Skeletal muscle satellite cell (primary cell): Measurements from ENCODE around the gene GBP1.
"Not testable (repeated sequence)": the region's sequence is repeated elsewhere in the genome, so short reads cannot be mapped to it uniquely, and the experiment has no call there.

Experiments
- H3K27me3 ChIP-seq: 2 replicates; pipeline ENCODE4 v1.7.0; 2013; ENCODE audit warnings: low read length; ENCODE audit not compliant: control insufficient read depth, insufficient read depth
- H3K36me3 ChIP-seq: 2 replicates; pipeline ENCODE4 v1.7.0; 2013; ENCODE audit warnings: mild to moderate bottlenecking, control low read depth, low read length; ENCODE audit not compliant: insufficient read depth
- H3K4me1 ChIP-seq: 2 replicates; pipeline ENCODE4 v1.7.0; 2013; ENCODE audit warnings: low read length; ENCODE audit not compliant: control insufficient read depth, insufficient read depth
- H3K4me2 ChIP-seq: 2 replicates; pipeline ENCODE4 v1.7.0; 2013; ENCODE audit warnings: mild to moderate bottlenecking, low read length
- H3K4me3 ChIP-seq: 2 replicates; pipeline ENCODE4 v1.7.0; 2013; ENCODE audit warnings: low read length
- H3K9ac ChIP-seq: 2 replicates; pipeline ENCODE4 v1.7.0; 2013; ENCODE audit warnings: mild to moderate bottlenecking, low read depth, low read length, moderate library complexity
- H3K9me3 ChIP-seq: replicated peaks from 2 replicates; pipeline ENCODE4 v1.7.0; 2013; ENCODE audit warnings: mild to moderate bottlenecking, control low read depth, low read length

Gene GBP1

GRCh38 chr1:89087241-89087640 is 22.2 kb upstream of the GBP1 start:
- no peak overlapping the region for H3K4me3 ChIP-seq
- no peaks in the 10 kb centered on the region for H3K27me3 ChIP-seq
- H3K36me3 ChIP-seq = no peaks in the 10 kb centered on the region
- no peaks in the 10 kb centered on the region for H3K4me1 ChIP-seq
- H3K9me3 ChIP-seq = no peaks in the 10 kb centered on the region
- no peak overlapping the region for H3K9ac ChIP-seq
- H3K4me2 ChIP-seq = no peak overlapping the region

GRCh38 chr1:89085781-89086180 is 20.8 kb upstream of the GBP1 start:
- Histone ChIP-seq H3K4me1 (no peaks in the 10 kb centered on the region), H3K9ac (no peak overlapping the region), H3K9me3 (no peaks in the 10 kb centered on the region), H3K36me3 (no peaks in the 10 kb centered on the region), H3K4me3 (no peak overlapping the region), H3K27me3 (no peaks in the 10 kb centered on the region), H3K4me2 (no peak overlapping the region)

- H3K27me3 ChIP-seq = no peaks in the 10 kb centered on the region
- no peaks in the 10 kb centered on the region for H3K36me3 ChIP-seq
- H3K4me1 ChIP-seq = no peaks in the 10 kb centered on the region
- H3K4me2 ChIP-seq = no peak overlapping the region
- no peak overlapping the region for H3K9ac ChIP-seq
- H3K9me3 ChIP-seq = no peaks in the 10 kb centered on the region
- H3K4me3 ChIP-seq = no peak overlapping the region
Measured at GRCh38 chr1:89081005-89081404, 16.0 kb upstream of the GBP1 start.

- not testable (repeated sequence) for H3K27me3 ChIP-seq, H3K4me2 ChIP-seq, H3K9me3 ChIP-seq, H3K9ac ChIP-seq, H3K4me1 ChIP-seq, H3K4me3 ChIP-seq, H3K36me3 ChIP-seq
Measured at GRCh38 chr1:89080068-89080467, 15.1 kb upstream of the GBP1 start.

- not testable (repeated sequence) for H3K4me2 ChIP-seq, H3K36me3 ChIP-seq, H3K9me3 ChIP-seq, H3K27me3 ChIP-seq, H3K4me1 ChIP-seq, H3K4me3 ChIP-seq, H3K9ac ChIP-seq
Measured at GRCh38 chr1:89072466-89073065, 7.6 kb upstream of the GBP1 start.

GRCh38 chr1:89070509-89070908 is 5.5 kb upstream of the GBP1 start:
- Histone ChIP-seq H3K4me1 (peaks cover 15% of the 10 kb centered on the region), H3K4me2 (peak overlapping the region; percentile 77), H3K36me3 (no peaks in the 10 kb centered on the region), H3K9me3 (no peaks in the 10 kb centered on the region), H3K27me3 (no peaks in the 10 kb centered on the region), H3K9ac (peak overlapping the region; percentile 72), H3K4me3 (peak overlapping the region; percentile 61)

- H3K4me1 ChIP-seq = peaks cover 17% of the 10 kb centered on the region
- H3K4me3 ChIP-seq = peak overlapping the region; percentile 61
- H3K36me3 ChIP-seq = no peaks in the 10 kb centered on the region
- H3K4me2 ChIP-seq = peak overlapping the region; percentile 77
- peak overlapping the region; percentile 72 for H3K9ac ChIP-seq
- H3K27me3 ChIP-seq = no peaks in the 10 kb centered on the region
- H3K9me3 ChIP-seq = no peaks in the 10 kb centered on the region
Measured at GRCh38 chr1:89069951-89070350, 4.9 kb upstream of the GBP1 start.

GRCh38 chr1:89068291-89068690 is 3.3 kb upstream of the GBP1 start:
- Histone ChIP-seq H3K9ac (no peak overlapping the region), H3K9me3 (no peaks in the 10 kb centered on the region), H3K36me3 (no peaks in the 10 kb centered on the region), H3K4me2 (no peak overlapping the region), H3K4me3 (no peak overlapping the region), H3K4me1 (peaks cover 25% of the 10 kb centered on the region), H3K27me3 (no peaks in the 10 kb centered on the region)

GRCh38 chr1:89064632-89065031 is 376 bp downstream of the GBP1 start:
- H3K9me3 ChIP-seq = no peaks in the 10 kb centered on the region
- H3K4me3 ChIP-seq = peak overlapping the region; percentile 66
- H3K27me3 ChIP-seq = no peaks in the 10 kb centered on the region
- H3K4me2 ChIP-seq = peak overlapping the region; percentile 89
- no peaks in the 10 kb centered on the region for H3K36me3 ChIP-seq
- peak overlapping the region; percentile 73 for H3K9ac ChIP-seq
- peaks cover 19% of the 10 kb centered on the region for H3K4me1 ChIP-seq

- Histone ChIP-seq H3K4me3 (no peak overlapping the region), H3K9me3 (no peaks in the 10 kb centered on the region), H3K9ac (no peak overlapping the region), H3K4me2 (peak overlapping the region; percentile 89), H3K4me1 (peaks cover 15% of the 10 kb centered on the region), H3K27me3 (no peaks in the 10 kb centered on the region), H3K36me3 (peaks cover 11% of the 10 kb centered on the region)
Measured at GRCh38 chr1:89063094-89063493, 1.9 kb downstream of the GBP1 start.

- peaks cover 26% of the 10 kb centered on the region for H3K36me3 ChIP-seq
- H3K9ac ChIP-seq = no peak overlapping the region
- no peaks in the 10 kb centered on the region for H3K27me3 ChIP-seq
Measured at GRCh38 chr1:89060091-89060490, 4.9 kb downstream of the GBP1 start.

GRCh38 chr1:89051955-89052312 is 13.1 kb downstream of the GBP1 start:
- H3K9ac ChIP-seq = no peak overlapping the region
- H3K9me3 ChIP-seq = no peaks in the 10 kb centered on the region
- H3K4me1 ChIP-seq = no peaks in the 10 kb centered on the region
- peaks cover 18% of the 10 kb centered on the region for H3K36me3 ChIP-seq
- H3K4me3 ChIP-seq = no peak overlapping the region
- no peaks in the 10 kb centered on the region for H3K27me3 ChIP-seq
- no peak overlapping the region for H3K4me2 ChIP-seq

More at GRCh38 chr1:89060091-89060490, 4.9 kb downstream of the GBP1 start:
- H3K4me2 ChIP-seq = no peak overlapping the region
- no peak overlapping the region for H3K4me3 ChIP-seq
- no peaks in the 10 kb centered on the region for H3K9me3 ChIP-seq
- peaks cover 8% of the 10 kb centered on the region for H3K4me1 ChIP-seq
